GM10266 (cell line): ENCODE data around the gene TRIM44.
"Not testable (repeated sequence)": the region's sequence is repeated elsewhere in the genome, so short reads cannot be mapped to it uniquely, and the experiment has no call there.

Experiments used
- DNase-seq: peaks from one replicate; pipeline ENCODE4 v3.0.0; 2012; ENCODE audit errors: extremely low spot score
- TF ChIP-seq, protein P1 (sequence below): IDR thresholded peaks from 2 replicates; pipeline ENCODE4 v1.5.1; 2012; ENCODE audit warnings: mild to moderate bottlenecking, low read depth; ENCODE audit not compliant: control insufficient read depth, insufficient read depth; ENCODE audit errors: missing control alignments

Gene TRIM44

GRCh38 chr11:35763765-35764164, 101.2 kb downstream of the TRIM44 start:
- no peak for DNase-seq
- TF ChIP-seq, protein P1, sequence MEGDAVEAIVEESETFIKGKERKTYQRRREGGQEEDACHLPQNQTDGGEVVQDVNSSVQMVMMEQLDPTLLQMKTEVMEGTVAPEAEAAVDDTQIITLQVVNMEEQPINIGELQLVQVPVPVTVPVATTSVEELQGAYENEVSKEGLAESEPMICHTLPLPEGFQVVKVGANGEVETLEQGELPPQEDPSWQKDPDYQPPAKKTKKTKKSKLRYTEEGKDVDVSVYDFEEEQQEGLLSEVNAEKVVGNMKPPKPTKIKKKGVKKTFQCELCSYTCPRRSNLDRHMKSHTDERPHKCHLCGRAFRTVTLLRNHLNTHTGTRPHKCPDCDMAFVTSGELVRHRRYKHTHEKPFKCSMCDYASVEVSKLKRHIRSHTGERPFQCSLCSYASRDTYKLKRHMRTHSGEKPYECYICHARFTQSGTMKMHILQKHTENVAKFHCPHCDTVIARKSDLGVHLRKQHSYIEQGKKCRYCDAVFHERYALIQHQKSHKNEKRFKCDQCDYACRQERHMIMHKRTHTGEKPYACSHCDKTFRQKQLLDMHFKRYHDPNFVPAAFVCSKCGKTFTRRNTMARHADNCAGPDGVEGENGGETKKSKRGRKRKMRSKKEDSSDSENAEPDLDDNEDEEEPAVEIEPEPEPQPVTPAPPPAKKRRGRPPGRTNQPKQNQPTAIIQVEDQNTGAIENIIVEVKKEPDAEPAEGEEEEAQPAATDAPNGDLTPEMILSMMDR = no peak

DNA sequence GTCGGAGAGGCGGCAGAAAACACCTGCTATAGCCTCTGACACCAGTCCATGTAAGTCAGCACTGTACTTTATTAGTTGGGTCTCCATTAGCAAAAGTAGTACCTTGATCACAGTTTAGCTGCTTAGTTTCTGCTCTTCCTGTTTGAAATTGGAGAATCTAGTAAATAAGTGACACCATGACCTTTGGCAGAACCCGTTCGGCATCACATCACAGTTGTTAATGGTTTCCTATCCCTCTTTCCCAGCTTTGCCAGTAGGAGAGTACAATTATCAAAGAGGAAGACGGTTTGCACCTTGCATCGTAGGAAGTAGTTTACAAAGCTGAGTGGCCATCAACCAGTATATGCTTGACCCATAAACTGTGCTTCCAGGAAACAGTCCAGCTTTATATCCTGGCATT, 101.8 kb downstream of the TRIM44 start:
- DNase-seq = no peak
- TF ChIP-seq, protein P1 = no peak

- DNase-seq = no peak
- TF ChIP-seq, protein P1 = no peak
Measured at GRCh38 chr11:35765211-35765610, 102.6 kb downstream of the TRIM44 start.

DNA sequence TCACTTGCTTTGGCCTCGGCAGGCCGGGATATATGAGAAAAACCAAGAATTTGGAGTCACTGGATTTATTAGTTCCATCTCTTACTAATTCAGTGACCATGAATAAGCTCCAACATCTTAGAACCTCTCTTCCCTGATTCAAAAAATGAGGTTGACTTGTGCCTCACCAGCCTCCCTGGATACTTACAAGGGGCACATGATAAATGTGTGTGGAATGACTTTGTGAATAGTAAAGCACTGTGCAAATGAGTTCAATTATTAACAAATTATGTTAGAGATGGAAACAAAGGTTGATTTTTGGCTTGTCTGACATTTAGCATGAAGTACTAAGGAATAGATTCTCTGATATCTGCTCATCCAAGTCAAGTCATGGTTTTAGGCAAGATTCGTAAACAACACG, 104.1 kb downstream of the TRIM44 start:
- no peak for DNase-seq
- TF ChIP-seq, protein P1 = no peak

- not testable (repeated sequence) for DNase-seq
Measured at GRCh38 chr11:35770425-35770824, 107.8 kb downstream of the TRIM44 start.

GRCh38 chr11:35771722-35772121, 109.1 kb downstream of the TRIM44 start:
- TF ChIP-seq, protein P1 = no peak
- no peak for DNase-seq

DNA sequence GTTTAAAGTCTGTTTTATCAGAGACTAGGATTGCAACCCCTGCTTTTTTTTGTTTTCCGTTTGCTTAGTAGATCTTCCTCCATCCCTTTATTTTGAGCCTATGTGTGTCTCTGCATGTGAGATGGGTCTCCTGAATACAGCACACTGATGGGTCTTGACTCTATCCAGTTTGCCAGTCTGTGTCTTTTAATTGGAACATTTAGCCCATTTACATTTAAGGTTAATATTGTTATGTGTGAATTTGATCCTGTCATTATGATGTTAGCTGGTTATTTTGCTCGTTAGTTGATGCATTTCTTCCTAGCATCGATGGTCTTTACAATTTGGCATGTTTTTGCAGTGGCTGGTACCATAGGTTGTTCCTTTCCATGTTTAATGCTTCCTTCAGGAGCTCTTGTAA, 114.7 kb downstream of the TRIM44 start:
- not testable (repeated sequence) for DNase-seq

DNA sequence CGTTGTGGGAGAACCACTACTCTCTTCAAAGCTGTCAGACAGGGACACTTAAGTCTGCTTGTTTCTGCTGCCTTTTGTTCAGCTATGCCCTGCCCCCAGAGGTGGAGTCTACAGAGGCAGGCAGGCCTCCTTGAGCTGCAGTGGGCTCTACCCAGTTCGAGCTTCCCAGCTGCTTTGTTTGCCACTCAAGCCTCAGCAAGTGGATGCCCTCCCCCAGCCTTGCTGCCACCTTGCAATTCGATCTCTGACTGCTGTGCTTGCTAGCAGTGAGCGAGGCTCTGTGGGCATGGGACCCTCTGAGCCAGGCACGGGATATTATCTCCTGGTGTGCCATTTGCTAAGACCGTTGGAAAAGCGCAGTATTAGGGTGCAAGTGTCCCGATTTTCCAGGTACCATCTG, 116.4 kb downstream of the TRIM44 start:
- not testable (repeated sequence) for DNase-seq

DNA sequence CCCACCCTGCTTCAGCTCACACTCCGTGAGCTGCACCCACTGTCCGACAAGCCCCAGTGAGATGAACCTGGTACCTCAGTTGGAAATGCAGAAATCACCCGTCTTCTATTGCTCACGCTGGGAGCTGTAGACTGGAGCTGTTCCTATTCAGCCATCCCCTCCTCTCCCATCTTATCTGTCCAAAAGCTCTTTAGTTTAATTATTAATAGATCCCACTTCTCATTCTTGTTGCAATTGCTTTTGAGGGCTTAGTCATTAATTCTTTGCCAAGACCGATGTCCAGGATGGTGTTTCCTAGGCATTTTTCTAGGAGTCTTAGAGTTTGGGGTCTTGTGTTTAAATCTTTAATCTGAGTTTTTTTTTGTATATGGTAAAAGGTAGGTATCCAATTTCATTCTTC, 116.8 kb downstream of the TRIM44 start:
- DNase-seq = no peak
- TF ChIP-seq, protein P1 = no peak
